HG03060 (cell line): ENCODE data around the gene ITK.
"Not testable (repeated sequence)": the region's sequence is repeated elsewhere in the genome, so short reads cannot be mapped to it uniquely, and the experiment has no call there.

Experiments used
- ATAC-seq: cut with Tn5 transposase; IDR thresholded peaks from one replicate; pipeline ENCODE4 v1.9.1; 2021; ENCODE audit warnings: low read depth, moderate number of reproducible peaks; ENCODE audit not compliant: unreplicated experiment

ITK gene

DNA sequence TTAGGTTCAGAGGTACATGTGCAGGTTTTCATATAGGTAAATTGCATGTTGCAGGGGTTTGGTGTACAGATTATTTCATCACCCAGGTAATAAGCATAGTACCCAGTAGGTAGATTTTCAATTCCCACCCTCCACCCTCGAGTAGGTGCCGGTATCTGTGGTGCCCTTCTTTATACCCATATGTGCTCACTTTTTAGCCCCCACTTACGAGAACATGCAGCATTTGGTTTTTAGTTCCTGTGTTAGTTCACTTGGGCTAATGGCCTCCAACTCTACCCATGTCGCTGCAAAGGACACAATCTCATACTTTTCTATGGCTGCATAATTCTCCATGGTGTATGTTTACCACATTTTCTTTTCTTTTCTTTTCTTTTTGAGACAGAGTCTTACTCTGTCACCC lies 21.2 kb downstream of the ITK start:
- ATAC-seq: no peak

DNA sequence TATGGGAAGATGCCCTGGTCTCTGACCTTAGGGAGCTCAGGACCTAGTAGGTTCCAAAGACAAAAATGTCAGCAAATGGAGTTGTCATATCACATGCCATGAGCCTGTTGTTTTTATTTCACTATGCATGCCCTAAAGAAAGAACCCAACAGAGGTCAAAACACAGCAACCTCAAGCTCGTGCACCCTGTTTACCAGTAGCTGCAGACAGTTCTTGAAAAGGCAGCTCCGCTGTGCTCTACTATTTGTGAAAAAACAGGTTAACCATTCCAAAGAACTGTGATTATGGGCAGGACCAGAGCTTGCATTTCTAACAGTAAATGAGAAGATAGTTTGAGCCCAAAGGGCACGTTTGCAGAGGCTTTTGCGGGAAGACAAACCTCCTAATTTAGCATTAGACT lies 22.8 kb downstream of the ITK start:
- ATAC-seq: no peak

DNA sequence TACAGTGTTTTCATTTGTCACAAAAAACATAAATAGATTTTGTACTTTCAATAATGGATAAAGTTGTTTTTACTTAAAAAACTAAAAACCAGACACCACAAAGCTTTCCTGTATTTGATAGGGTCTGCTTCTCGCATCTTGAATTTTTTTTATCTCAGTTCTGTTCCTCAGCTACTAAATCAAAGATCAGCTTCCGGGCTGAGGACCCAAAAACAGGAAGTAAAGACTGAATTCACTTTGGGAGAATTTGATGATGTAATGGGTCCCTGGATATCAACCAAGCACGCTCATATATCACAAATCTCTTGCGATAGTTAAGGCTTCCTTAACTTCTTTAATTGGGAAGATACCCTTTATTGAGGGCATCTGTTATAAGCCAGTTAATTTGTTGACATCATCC lies 24.1 kb downstream of the ITK start:
- no peak for ATAC-seq

DNA sequence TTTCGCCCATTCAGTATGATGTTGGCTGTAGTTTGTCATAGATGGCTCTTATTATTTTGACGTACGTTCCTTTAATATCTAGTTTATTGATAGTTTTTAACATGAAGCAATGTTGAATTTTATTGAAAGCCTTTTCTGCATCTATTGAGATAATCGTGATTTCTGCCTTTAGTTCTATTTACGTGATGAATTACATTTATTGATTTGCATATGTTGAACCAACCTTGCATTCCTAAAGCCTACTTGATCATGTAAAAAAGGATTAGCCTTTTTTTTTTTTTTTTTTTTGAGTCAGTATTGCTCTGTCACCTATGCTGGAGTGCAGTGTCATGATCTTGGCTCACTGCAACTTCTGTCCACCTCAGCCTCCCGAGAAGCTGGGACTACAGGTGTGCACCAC lies 25.1 kb downstream of the ITK start:
- no peak for ATAC-seq

DNA sequence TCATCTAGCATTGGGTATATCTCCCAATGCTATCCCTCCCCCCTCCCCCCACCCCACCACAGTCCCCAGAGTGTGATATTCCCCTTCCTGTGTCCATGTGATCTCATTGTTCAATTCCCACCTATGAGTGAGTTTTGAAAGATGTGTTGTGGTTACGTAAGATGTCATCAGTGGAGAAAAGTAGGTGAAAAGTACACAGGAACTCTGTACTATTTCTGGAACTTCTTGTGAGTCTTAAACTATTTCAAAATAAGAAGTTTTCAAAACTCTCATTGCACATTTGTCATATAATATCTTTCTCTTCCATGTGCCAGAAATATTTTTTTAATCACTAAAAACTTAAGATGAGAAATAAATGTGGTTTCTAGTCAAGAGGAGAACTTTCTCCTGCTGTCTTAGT lies 30.0 kb downstream of the ITK start:
- not testable (repeated sequence) for ATAC-seq

DNA sequence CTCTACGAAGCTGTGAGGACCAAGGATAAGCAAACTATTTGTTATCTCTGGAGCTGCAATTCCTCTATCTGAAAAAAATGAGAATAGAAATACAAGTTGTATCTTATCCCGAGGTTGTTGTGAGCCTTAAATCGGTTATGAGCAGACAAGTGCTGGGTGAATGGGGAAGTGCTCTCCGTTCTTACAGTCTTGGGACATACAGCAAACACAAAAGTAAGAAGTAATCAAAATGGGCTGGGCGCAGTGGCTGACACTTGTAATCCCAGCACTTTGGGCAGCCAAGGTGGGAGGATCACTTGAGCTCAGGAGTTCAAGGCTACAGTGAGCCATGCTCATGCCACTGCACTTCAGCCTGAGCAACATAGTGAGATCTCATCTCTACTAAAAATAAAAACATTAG lies 31.7 kb downstream of the ITK start:
- ATAC-seq: no peak

DNA sequence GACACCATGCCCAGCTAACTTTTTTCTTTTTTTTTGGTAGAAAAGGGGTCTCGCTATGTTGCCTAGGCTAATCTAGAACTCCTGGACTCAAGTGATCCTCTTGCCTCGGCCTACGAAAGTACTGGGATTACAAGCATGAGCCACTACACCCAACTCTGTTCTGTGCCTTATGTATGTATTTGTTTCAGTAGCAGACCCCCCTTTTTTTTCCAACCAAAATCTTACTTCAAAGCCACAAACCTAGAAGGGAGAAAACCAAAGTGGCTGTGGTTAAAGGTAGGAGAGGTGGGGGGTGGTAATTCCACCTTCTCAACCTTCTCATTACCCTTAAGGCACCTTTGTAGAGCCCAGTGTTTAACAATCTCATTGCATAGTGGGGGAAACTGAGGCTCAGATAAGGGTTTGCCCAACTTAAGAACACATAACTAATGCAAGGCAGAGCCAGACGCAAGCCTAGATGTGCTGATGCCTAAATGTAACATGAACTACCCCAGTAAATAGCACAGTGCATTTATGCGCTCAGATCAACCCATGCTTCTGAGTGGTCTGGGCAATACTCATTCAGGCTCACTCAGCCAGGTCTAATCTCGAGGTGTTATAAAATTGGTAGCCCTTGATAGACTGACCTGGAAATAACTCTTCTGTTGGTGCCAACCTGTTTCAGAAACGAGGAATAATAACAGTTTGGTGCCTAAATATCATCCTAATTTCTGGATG lies 33.0 kb downstream of the ITK start:
- ATAC-seq: no peak

DNA sequence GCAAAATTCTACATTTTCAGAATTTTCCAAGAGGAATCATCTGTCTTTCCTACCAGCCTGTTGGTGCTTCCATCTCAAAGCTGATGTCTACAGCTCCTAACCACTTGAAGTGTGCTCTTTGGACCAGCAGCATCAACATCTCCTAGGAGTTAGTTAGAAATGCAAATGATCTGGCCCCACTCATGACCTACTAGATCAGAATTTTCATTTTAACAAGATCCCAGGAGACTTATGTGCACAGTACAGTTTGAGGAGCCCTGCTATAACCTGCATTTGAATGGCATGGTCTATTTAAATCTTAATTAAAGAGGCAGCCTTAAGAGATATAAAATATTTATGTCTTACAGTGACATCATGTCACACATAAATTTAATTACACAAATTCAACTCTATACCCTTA lies 33.8 kb downstream of the ITK start:
- ATAC-seq: peak; percentile 31

DNA sequence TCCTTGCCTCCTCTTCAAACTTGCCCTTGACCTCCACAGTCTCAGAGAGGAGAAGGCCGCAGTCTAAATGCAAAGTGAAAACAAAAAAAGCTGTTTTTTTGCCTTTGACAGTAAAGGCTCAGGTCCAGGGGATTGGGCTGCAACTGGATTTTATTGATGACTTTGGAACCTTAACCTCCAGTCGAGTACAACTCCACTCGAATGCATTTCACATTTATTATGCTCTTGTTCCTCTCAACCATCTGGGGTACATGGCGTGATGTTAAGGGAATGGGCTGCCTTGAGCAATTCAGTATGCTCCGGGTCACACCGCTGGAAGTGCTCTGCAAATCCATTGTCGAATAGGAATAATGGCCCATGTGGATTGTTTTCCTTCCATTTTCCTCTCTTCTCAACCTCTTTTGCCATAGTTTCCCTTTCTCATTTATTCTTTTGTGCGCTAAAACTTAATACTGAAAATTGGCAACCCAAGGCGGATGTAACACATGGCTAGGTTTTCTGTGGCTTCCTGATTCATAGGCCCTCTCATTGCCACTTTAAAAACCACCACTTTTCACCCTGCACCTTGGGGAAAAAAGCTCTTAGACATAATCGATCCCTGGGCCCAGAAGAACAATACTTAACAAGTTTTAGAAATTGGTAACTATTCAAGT lies 34.3 kb downstream of the ITK start:
- ATAC-seq: peak; percentile 27

DNA sequence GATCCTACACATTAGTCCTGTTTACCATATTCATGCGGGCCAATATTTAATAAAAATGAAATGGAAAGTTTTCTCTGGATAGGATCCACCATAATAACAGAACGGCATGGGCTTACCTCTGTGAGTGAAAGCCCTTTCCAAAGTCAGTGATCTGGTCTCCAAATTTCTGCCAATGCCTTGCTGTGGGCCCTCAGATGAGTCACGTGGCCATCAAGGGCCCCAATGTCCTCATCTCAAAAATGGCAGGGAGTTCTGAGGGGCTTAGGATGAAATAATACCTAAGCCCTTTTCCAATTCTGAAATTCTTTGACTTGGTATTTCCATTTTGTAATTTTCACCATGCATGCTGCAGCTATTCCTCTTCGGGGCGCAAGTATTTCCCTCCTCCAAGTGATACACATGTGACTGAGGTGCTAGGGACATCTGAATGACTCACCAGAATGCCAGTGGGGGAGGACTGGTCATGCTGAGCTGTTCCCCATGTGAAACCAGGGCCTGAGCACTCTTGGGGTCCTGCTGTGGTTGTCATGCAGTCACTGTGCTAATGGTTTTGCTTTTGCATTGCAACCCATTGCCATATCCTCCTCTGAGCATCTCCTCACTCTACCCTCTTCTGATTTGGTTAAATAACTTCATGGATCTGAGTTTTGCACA lies 35.0 kb downstream of the ITK start:
- no peak for ATAC-seq

DNA sequence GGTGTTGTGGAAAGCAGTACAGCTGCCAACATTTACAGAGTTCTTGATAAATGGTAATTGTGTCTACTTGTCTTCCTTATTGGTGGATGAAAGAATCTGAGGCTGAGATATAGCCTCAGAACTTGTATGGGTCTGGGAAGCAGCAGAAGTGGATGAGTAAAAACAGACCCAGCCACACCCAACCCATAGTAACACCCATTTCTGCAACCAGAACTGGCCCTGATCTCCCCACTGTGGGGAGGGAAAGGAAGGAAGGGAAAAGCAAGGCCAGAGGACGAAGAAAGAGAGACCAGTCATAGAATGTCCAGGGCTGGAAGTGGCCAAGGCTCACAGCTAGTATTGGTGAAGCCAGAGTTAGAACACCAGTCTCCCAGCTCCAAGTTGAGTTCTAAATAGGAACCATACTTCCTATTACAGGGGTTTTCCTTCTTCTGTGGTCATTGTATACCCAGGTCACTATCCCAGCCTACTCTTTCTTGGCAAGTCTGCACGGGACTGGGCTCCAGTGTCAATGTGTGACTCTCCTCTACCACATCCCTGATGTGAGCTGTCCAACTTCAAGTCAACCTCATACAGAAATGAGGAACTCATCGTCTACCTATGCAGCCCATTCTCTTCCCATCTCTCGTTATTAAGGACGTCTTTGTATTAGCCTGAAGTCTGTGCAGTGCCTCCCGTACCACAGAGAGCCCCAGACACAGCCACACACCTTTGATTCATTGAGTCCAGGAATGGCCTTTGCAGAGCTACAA lies 35.9 kb downstream of the ITK start:
- no peak for ATAC-seq

DNA sequence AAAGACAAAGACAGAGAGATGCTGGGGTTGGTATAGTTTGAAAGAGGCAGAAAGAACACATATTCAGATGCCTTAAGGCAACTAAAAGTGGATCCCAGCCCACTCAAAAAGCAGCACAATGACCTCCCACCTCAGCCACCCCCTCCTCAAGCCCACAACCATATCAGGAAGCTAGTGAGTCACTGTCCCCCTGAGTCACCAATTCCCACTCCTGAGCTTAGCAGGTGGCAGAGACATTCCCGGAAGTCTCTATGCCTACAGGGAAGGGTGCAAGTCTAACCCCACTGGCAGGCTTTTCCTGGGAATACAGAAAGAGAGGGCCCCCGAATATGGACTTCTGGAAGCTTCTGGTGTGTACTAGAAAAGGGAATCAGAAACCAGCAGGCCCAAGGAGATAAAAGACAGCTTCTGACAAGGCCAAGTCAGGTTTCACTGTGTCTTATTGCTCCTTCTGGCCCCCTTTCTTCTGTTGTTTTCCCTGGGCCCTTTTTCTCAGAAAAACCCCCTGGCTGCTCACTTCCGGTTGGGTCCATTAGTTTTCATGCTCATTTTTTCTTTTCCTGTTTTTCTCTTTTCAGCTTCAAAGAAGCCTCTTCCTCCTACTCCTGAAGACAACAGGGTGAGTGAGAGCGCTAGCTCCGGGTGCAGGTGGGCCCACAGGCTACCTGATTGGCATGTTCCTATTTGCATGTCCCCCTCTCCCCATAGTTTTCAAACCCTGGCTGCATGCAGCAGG lies 36.8 kb downstream of the ITK start:
- no peak for ATAC-seq

DNA sequence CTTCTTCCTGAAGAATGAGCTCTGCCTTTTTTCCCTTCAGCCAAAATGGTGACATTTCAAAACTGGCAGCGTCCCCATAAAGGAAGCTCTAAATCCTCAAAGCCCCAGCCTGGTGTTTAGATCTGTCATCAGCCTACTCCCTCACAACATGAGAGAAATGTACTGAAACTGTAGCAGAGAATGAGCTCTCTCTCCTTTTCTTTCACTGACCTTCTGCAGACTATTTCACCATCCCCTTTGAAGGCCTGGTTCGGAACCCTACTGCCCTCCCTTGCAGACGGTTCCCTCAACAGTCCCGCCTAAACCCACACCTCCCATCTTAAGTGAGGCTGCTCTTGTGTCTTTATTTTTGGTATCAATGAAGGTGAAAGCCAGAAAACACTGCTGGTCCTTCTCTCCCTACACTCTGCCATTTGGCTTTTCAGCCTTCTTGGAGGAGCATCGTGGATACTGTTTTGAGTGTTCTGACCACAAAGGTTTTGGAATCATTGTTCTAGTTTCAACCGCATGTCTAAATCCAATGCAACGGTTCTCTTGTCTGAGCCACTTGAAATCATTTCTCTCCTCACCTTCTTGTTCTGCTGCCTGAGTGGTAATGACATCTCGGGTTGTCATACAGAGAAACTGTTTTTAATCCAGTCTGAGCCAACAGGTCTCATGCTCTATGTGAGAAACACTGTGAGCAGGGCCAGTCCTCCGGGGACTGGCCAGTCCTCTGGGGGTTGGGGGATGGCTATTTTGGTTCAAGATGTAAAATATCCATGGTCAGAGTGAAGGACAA lies 39.0 kb downstream of the ITK start:
- peak; percentile 39 for ATAC-seq

DNA sequence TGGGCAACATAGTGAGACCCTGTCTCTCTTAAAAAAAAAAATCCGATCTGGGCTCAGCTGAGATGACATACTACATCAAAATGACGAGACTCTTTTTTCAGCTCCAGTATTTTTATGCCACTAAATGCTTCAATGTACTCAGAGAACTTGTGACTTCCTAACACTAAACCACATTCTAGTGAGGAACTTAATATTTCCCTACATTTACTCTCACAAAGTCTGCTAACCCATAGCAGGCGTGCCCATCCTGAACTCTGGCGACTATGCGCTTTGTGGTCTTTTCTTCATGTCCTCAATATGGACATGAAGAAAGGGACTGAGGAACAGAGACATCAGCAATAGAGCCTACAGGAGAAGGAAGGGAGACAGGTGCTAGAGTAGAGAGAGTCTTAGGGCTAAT lies 41.3 kb downstream of the ITK start:
- ATAC-seq: no peak

DNA sequence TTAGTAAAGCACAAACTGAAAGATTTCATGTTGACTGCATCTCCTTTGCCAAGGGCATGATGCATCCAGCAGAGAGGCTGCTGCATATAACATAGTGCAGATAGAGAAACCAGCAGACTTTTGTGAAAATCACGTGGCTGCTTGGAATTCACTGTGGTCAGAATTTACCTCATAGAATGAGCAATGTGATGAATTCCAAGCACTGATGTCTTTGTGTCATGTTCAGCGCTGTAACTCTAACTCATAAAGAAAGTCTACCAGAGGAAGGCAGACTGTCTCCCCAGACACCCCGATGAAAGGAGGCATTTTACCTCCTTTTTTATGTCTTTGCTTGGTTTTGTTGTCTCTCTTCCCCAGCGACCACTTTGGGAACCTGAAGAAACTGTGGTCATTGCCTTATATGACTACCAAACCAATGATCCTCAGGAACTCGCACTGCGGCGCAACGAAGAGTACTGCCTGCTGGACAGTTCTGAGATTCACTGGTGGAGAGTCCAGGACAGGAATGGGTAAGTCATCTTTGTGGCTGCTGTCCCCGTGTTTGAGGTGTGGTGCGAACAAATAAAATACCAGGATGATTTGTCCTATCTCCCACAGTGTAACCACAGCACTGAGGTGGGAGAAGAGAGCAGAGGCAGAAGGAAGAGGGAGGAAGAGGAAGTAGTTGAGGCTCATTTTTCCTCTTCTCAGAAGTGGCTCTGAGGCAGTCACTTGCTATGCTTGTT lies 42.0 kb downstream of the ITK start:
- ATAC-seq: no peak

DNA sequence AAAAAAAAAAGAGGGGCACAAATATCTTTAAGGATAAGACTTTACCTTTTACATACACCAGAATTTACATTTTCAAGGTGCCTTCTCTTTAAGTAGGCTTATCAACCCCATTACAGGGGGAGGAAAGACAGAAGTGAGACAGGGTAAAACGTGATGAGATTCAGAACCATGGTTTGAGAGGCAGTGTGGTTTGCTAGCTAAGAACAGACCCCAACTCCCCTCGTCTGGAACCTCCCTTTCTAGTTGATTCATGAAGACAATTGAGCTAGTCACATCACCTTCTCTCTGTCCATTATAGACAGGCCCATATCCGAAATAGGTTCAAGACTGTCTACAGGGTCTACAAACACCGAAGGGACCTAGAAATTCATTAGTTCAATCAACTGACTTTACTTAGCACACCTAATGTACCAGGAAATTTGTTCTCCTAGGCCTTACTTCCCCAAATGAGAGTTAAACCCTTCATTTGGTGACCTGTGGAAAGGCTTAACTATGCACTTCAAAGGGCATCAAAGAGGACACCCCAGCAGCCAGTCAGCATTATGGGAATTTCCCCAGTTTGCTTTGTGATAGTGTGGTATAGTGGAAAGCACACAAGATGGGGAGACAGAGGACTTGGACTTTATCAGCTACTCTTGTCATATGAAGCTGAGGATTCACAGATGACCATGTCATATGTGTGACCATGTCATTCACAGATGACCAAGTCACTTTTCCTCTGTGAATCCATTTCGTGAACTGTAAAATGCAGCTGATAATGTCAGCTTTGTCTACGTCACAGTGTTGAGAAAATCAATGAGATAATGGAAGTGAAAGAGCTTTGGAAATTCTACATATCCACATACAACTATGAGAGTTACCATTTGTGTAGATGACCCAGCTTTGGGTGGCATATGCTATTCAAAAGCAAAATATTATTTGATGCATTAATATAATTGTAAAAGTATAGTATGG lies 45.1 kb downstream of the ITK start:
- no peak for ATAC-seq

DNA sequence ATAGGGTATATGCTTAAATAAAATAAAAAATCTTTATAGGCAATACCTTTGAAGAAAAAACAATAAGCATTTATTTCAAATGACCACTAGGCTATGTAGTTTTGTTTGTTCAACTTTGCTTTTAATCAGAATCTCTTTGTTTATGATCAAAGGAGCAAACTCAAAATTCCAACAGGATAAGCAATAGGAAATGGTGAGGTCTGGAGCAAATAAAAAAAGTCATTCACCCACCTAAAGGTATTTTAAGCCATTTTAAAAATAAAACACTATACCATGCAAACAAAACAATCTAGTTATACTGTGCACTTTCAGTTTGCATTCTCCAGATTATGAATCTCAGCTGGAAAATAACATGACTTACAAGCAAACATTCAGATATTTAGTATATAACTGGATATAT lies 50.0 kb downstream of the ITK start:
- ATAC-seq: no peak

DNA sequence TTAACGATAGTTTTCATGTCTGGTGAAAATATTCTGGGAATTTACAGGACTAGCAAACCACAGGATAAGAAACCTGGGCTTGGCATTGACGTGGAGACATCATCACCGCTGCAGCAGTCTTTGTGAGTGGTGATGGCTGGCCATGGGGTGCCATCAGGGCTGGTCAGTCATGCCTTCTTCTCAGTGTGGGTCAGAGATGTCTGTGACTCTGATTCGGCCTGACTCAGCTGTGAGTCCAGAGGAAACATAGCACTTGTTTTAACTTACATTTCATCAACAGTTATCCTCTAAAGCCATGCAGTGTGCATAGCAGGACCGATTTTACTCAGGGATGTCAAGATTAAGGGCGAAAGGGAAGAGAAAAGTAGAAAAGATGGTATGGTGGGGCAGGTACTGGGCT lies 52.1 kb downstream of the ITK start:
- ATAC-seq: no peak
